Sigmoid colon (tissue), 7 donors: ENCODE measurements around the gene SDHAF3. TPM values are rescaled to one million over a fixed set of nuclear protein-coding genes. Genes with fewer than 3 reads are reported as not detected.

Experiments used
- DNase-seq: peaks from one replicate; pipeline ENCODE4 v3.0.0-alpha.2; 2019
- H3K27ac ChIP-seq, 4 donors: fragments of 200-600 bp; sonication (generic); one replicate each; pipeline ENCODE4 v1.5.1; 2016 to 2019; ENCODE audit warnings: mild to moderate bottlenecking in 1 of 4
- H3K27me3 ChIP-seq, 3 donors: fragments of 200-600 bp; sonication (generic); one replicate each; pipeline ENCODE4 v1.5.1; 2019; ENCODE audit warnings: mild to moderate bottlenecking in 1 of 3
- H3K36me3 ChIP-seq, 4 donors: fragments of 200-600 bp; sonication (generic); one replicate each; pipeline ENCODE4 v1.5.1; 2016 to 2019
- H3K4me1 ChIP-seq, 4 donors: fragments of 200-600 bp; sonication (generic); one replicate each; pipeline ENCODE4 v1.5.1; 2017 to 2019
- H3K4me3 ChIP-seq, 4 donors: fragments of 200-600 bp; sonication (generic); one replicate each; pipeline ENCODE4 v1.5.1; 2017 to 2019; ENCODE audit warnings: mild to moderate bottlenecking in 2 of 4, moderate library complexity in 1 of 4
- H3K9me3 ChIP-seq, 4 donors: fragments of 200-600 bp in 3 of 4; sonication (generic) in 3 of 4; one replicate each; pipeline versions ENCODE4 v1.5.1 to v1.6.1; 2013 to 2019
- CTCF ChIP-seq, 4 experiments: fragments of 450-650 bp in 3 of 4; fragments of 200-600 bp in 1 of 4; IDR thresholded peaks; one replicate each; pipeline ENCODE4 v1.5.1; 2016 to 2019; ENCODE audit warnings: antibody characterized with exemption in 4 of 4, mild to moderate bottlenecking in 3 of 4, moderate library complexity in 2 of 4
- EP300 ChIP-seq, 4 donors: sonication (generic); formaldehyde crosslinking; IDR thresholded peaks; one replicate each; pipeline ENCODE4 v1.6.1; 2017; ENCODE audit warnings: antibody characterized with exemption in 4 of 4
- POLR2A ChIP-seq, 2 donors: fragments of 450-650 bp; IDR thresholded peaks; one replicate each; pipeline ENCODE4 v1.6.1; 2016; ENCODE audit warnings: antibody characterized with exemption in 2 of 2, mild to moderate bottlenecking in 2 of 2, moderate library complexity in 2 of 2
- POLR2AphosphoS5 ChIP-seq, 4 donors: sonication (generic); formaldehyde crosslinking; IDR thresholded peaks; one replicate each; pipeline ENCODE4 v1.6.1; 2017; ENCODE audit warnings: antibody characterized with exemption in 4 of 4
- WGBS, 2 donors: extraction: QIAGEN DNeasy Blood & Tissue Kit; methylation state at CpG; one replicate each; pipeline ENCODE4 v1.1.7; 2013; 5-methylcytosine and 5-hydroxymethylcytosine counted together
- intact Hi-C: fragments of 100-400 bp; cut with DNase I; formaldehyde crosslinking; loops from one replicate; pipeline ENCODE4 v1.15.1; 2023
- polyA plus RNA-seq, 3 donors: library from polyadenylated mRNA; stranded (reverse); fragments of 200-250 nt; gene quantifications; one replicate each; pipeline ENCODE4 v1.2.3, GENCODE V29; 2013
- total RNA-seq, 4 donors: library from RNA; depleted of rRNA; stranded (reverse); fragments of >200 nt; gene quantifications; one replicate each; pipeline ENCODE4 v1.1.0, GENCODE V29; 2016
- donor health status: healthy with polysubstance abuse.
- donor health status: Bipolar disorder and iron deficiency.
- donor health status: healthy.

Gene SDHAF3
- total and polyA plus RNA-seq, 7 donors, result 3.3 to 28.4 (median 13.2) TPM

- intact Hi-C loops, result no loop called here
- TF ChIP-seq CTCF (IDR thresholded peaks at IDR 0.05), result no peak
- TF ChIP-seq EP300 (IDR thresholded peaks at IDR 0.05), result no peak
- no peak for TF ChIP-seq POLR2AphosphoS5 (IDR thresholded peaks at IDR 0.05)
- TF ChIP-seq POLR2A (IDR thresholded peaks at IDR 0.05), result no peak
- WGBS, 2 donors, result 71 to 72% methylated on average over 3 of the region's 3 CpGs
- Histone ChIP-seq H3K4me3 (no peak overlapping the region), H3K27me3 (no peaks in the 10 kb centered on the region), H3K4me1 (no peaks in the 10 kb centered on the region), H3K27ac (no peak overlapping the region), H3K36me3 (no peaks in the 10 kb centered on the region), H3K9me3 (no peaks in the 10 kb centered on the region)
- no peak for DNase-seq
Measured at GRCh38 chr7:97081521-97082300, 35.8 kb upstream of the SDHAF3 start.

GRCh38 chr7:97088364-97088763 is 29.1 kb upstream of the SDHAF3 start:
- intact Hi-C loops, result no loop called here
- Histone ChIP-seq H3K4me3 (no peak overlapping the region), H3K36me3 (no peaks in the 10 kb centered on the region), H3K27me3 (no peaks in the 10 kb centered on the region), H3K4me1 (no peaks in the 10 kb centered on the region), H3K27ac (no peak overlapping the region), H3K9me3 (no peaks in the 10 kb centered on the region)
- DNase-seq, result no peak
- TF ChIP-seq CTCF (IDR thresholded peaks at IDR 0.05), result no peak
- no peak for TF ChIP-seq POLR2A (IDR thresholded peaks at IDR 0.05)
- TF ChIP-seq EP300 (IDR thresholded peaks at IDR 0.05), result no peak
- TF ChIP-seq POLR2AphosphoS5 (IDR thresholded peaks at IDR 0.05), result no peak
- 50 to 52% methylated on average over 3 of the region's 3 CpGs for WGBS, 2 donors

DNA sequence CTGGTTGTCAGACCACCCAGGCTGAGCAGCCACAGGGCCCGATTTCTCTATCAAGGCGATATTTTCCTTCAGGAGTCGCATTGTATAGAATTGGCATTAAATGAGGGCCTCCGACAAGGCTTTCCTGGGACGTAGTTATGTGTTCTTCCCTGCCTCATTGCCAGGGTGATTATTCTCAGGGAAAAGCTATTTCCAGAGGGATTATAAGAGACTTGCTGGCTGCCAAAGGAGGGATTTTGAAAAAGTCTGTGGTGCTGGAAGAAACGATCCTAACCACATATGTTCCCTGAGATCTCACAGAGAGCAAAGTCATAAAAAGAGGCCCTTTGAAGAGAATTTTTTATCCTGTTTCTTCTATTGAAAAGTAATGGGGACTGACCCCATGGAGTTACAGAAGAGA is 27.7 kb upstream of the SDHAF3 start:
- Histone ChIP-seq H3K4me3 (no peak overlapping the region), H3K27ac (no peak overlapping the region), H3K36me3 (no peaks in the 10 kb centered on the region), H3K27me3 (no peaks in the 10 kb centered on the region), H3K9me3 (no peaks in the 10 kb centered on the region), H3K4me1 (no peaks in the 10 kb centered on the region)
- TF ChIP-seq CTCF (IDR thresholded peaks at IDR 0.05) (no peak), POLR2AphosphoS5 (IDR thresholded peaks at IDR 0.05) (no peak), POLR2A (IDR thresholded peaks at IDR 0.05) (no peak), EP300 (IDR thresholded peaks at IDR 0.05) (no peak)
- 75 to 76% methylated on average over 6 of the region's 6 CpGs for WGBS, 2 donors
- DNase-seq, result no peak
- intact Hi-C loops, result no loop called here

GRCh38 chr7:97090761-97091353 is 26.6 kb upstream of the SDHAF3 start:
- 9 to 53% methylated on average over 1 of the region's 1 CpG for WGBS, 2 donors
- Histone ChIP-seq H3K4me3 (no peak overlapping the region), H3K36me3 (no peaks in the 10 kb centered on the region), H3K9me3 (no peaks in the 10 kb centered on the region), H3K4me1 (no peaks in the 10 kb centered on the region), H3K27me3 (no peaks in the 10 kb centered on the region), H3K27ac (no peak overlapping the region)
- DNase-seq, result no peak
- intact Hi-C loops, result no loop called here
- no peak for TF ChIP-seq EP300 (IDR thresholded peaks at IDR 0.05)
- TF ChIP-seq POLR2AphosphoS5 (IDR thresholded peaks at IDR 0.05), result no peak
- no peak for TF ChIP-seq POLR2A (IDR thresholded peaks at IDR 0.05)
- no peak for TF ChIP-seq CTCF (IDR thresholded peaks at IDR 0.05)
